MM.1S (cell line): Measurements from ENCODE around the gene XPO4.

ENCODE experiments used
- DNase-seq: peaks from one replicate; pipeline ENCODE4 v3.0.0-alpha.2; 2015
- H2AFZ ChIP-seq: fragments of 300-600 bp; sonication (generic); 2 replicates; pipeline ENCODE4 v1.6.0; 2016; ENCODE audit warnings: antibody characterized with exemption, low read length
- H3F3A ChIP-seq: fragments of 300-600 bp; sonication (generic); 2 replicates; pipeline ENCODE4 v1.6.1; 2016; ENCODE audit warnings: mild to moderate bottlenecking, antibody characterized with exemption, low read length, moderate library complexity, mixed read lengths; ENCODE audit not compliant: insufficient read depth
- H3K27ac ChIP-seq: fragments of 300-600 bp; sonication (generic); 2 replicates; pipeline ENCODE4 v1.5.1; 2016; ENCODE audit warnings: mild to moderate bottlenecking, low read length
- H3K27me3 ChIP-seq: fragments of 300-600 bp; sonication (generic); replicated peaks from 2 replicates; pipeline ENCODE4 v1.6.0; 2016; ENCODE audit warnings: low read length; ENCODE audit not compliant: insufficient read depth
- H3K36me3 ChIP-seq: fragments of 300-600 bp; sonication (generic); replicated peaks from 2 replicates; pipeline ENCODE4 v1.6.1; 2016; ENCODE audit warnings: mild to moderate bottlenecking, low read length, mixed read lengths; ENCODE audit not compliant: insufficient read depth
- H3K4me1 ChIP-seq: fragments of 300-600 bp; sonication (generic); 2 replicates; pipeline ENCODE4 v1.6.1; 2016; ENCODE audit warnings: low read length, mixed read lengths
- H3K4me2 ChIP-seq: fragments of 300-600 bp; sonication (generic); 2 replicates; pipeline ENCODE4 v1.6.0; 2016; ENCODE audit warnings: low read depth, low read length
- H3K4me3 ChIP-seq: fragments of 300-600 bp; sonication (generic); 2 replicates; pipeline ENCODE4 v1.5.1; 2016; ENCODE audit warnings: low read length, mixed read lengths
- H3K79me2 ChIP-seq: fragments of 300-600 bp; sonication (generic); 2 replicates; pipeline ENCODE4 v1.6.1; 2016; ENCODE audit warnings: mixed run types, low read length, mixed read lengths
- H3K9ac ChIP-seq: fragments of 300-600 bp; sonication (generic); 2 replicates; pipeline ENCODE4 v1.6.1; 2016; ENCODE audit warnings: low read length, mixed read lengths
- H3K9me2 ChIP-seq: fragments of 300-600 bp; sonication (generic); replicated peaks from 2 replicates; pipeline ENCODE4 v1.6.1; 2016; ENCODE audit warnings: mild to moderate bottlenecking, low read length, mixed read lengths; ENCODE audit not compliant: insufficient read depth
- H3K9me3 ChIP-seq: fragments of 300-600 bp; sonication (generic); replicated peaks from 2 replicates; pipeline ENCODE4 v1.6.1; 2016; ENCODE audit warnings: mild to moderate bottlenecking, low read length, mixed read lengths; ENCODE audit not compliant: insufficient read depth
- H4K20me1 ChIP-seq: fragments of 300-600 bp; sonication (generic); 2 replicates; pipeline ENCODE4 v1.6.1; 2016; ENCODE audit warnings: mild to moderate bottlenecking, low read length, moderate library complexity, mixed read lengths; ENCODE audit not compliant: insufficient read depth
- CTCF ChIP-seq: fragments of 300-600 bp; sonication (generic); IDR thresholded peaks from 2 replicates; pipeline ENCODE4 v1.5.1; 2016; ENCODE audit warnings: antibody characterized with exemption, low read length, mixed read lengths
- EZH2 ChIP-seq: fragments of 300-600 bp; sonication (generic); optimal IDR thresholded peaks from 2 replicates; pipeline ENCODE3; 2017; ENCODE audit warnings: low read depth, mild to moderate bottlenecking, antibody characterized with exemption, low read length, mixed read lengths
- EZH2phosphoT487 ChIP-seq: fragments of 300-600 bp; sonication (generic); IDR thresholded peaks from 2 replicates; pipeline ENCODE4 v1.6.1; 2018; ENCODE audit warnings: antibody characterized with exemption, low read length

Gene XPO4

DNA sequence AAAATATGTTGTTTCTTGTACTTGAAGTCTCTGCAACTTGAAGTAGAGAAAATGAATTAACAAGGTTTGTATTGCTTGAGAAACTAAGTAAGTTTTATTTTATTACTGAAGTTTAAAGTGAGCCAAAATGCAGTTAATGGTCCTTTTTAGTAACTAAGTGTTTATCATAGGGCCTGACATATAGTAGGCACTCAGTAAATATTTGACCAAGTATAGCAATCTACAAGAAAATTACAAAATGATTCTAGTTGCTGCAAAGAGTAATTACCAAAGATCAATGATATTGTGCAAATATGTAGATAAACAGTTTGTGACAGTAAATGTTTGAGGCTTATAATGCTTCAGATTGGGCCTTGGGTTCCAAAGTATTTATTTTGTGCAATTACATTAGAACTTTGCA lies 2.4 kb upstream of the XPO4 start:
- Histone ChIP-seq H3K27ac (no peak overlapping the region), H3K9ac (no peak overlapping the region), H3K4me1 (peaks cover 6% of the 10 kb centered on the region; the same call in 1 of the 2 replicates), H3K79me2 (peaks cover 26% of the 10 kb centered on the region), H3F3A (no peaks in the 10 kb centered on the region), H3K4me3 (no peak overlapping the region), H3K9me2 (no peaks in the 10 kb centered on the region), H2AFZ (no peak overlapping the region), H4K20me1 (no peaks in the 10 kb centered on the region), H3K36me3 (no peaks in the 10 kb centered on the region), H3K4me2 (no peak overlapping the region), H3K27me3 (no peaks in the 10 kb centered on the region), H3K9me3 (no peaks in the 10 kb centered on the region)
- TF ChIP-seq CTCF (no peak), EZH2 (no peak), EZH2phosphoT487 (no peak)
- DNase-seq: no peak

- Histone ChIP-seq H2AFZ (peak overlapping the region; percentile 61), H3K36me3 (no peaks in the 10 kb centered on the region), H3K4me3 (peak overlapping the region; percentile 74), H4K20me1 (no peaks in the 10 kb centered on the region), H3K27ac (no peak overlapping the region; the same call in 1 of the 2 replicates), H3K4me1 (peaks cover 6% of the 10 kb centered on the region; the same call in 1 of the 2 replicates), H3K9me3 (no peaks in the 10 kb centered on the region), H3K9ac (peak overlapping the region; percentile 74), H3K27me3 (no peaks in the 10 kb centered on the region), H3F3A (no peaks in the 10 kb centered on the region), H3K4me2 (peak overlapping the region; percentile 66; the same call in 1 of the 2 replicates), H3K9me2 (no peaks in the 10 kb centered on the region), H3K79me2 (peaks cover 44% of the 10 kb centered on the region)
- DNase-seq: no peak
- TF ChIP-seq CTCF: no peak
- TF ChIP-seq EZH2: no peak
- TF ChIP-seq EZH2phosphoT487: no peak
Measured at GRCh38 chr13:20903164-20903475, 574 bp upstream of the XPO4 start.

- H3K4me1 ChIP-seq: peaks cover 6% of the 10 kb centered on the region; the same call in 1 of the 2 replicates
- H3K9ac ChIP-seq: peak overlapping the region; percentile 92
- no peaks in the 10 kb centered on the region for H3K36me3 ChIP-seq
- peaks cover 57% of the 10 kb centered on the region for H3K79me2 ChIP-seq
- H3K4me3 ChIP-seq: peak overlapping the region; percentile 87
- H3K9me2 ChIP-seq: no peaks in the 10 kb centered on the region
- H3K4me2 ChIP-seq: peak overlapping the region; percentile 54
- H2AFZ ChIP-seq: peak overlapping the region; percentile 48; the same call in 1 of the 2 replicates
- TF ChIP-seq EZH2phosphoT487: no peak
- TF ChIP-seq EZH2: no peak
- no peak for TF ChIP-seq CTCF
- H3K9me3 ChIP-seq: no peaks in the 10 kb centered on the region
- H3K27me3 ChIP-seq: no peaks in the 10 kb centered on the region
- H4K20me1 ChIP-seq: no peaks in the 10 kb centered on the region
- DNase-seq: peak; percentile 37
- peak overlapping the region; percentile 70 for H3K27ac ChIP-seq
- H3F3A ChIP-seq: no peaks in the 10 kb centered on the region
Measured at GRCh38 chr13:20901668-20902437, 693 bp downstream of the XPO4 start.
